Endodermal cell (in vitro differentiated cells): Measurements from ENCODE around the gene RBBP7. TPM values are rescaled to one million over a fixed set of nuclear protein-coding genes. Genes with fewer than 3 reads are reported as not detected.

ENCODE experiments used
- DNase-seq: peaks from one replicate; pipeline ENCODE4 v3.0.0-alpha.2; 2017
- H3K27ac ChIP-seq: 2 replicates; pipeline ENCODE4 v1.5.1; 2013; ENCODE audit warnings: mild to moderate bottlenecking, low read depth, low read length, moderate library complexity
- H3K27me3 ChIP-seq: 2 replicates; pipeline ENCODE4 v1.6.1; 2013; ENCODE audit warnings: mild to moderate bottlenecking, low read length, moderate library complexity; ENCODE audit not compliant: insufficient read depth, control insufficient read depth, poor library complexity, severe bottlenecking
- H3K36me3 ChIP-seq: 2 replicates; pipeline ENCODE4 v1.7.0; 2013; ENCODE audit warnings: mild to moderate bottlenecking, low read length, moderate library complexity; ENCODE audit not compliant: control insufficient read depth, insufficient read depth
- H3K4me1 ChIP-seq: one replicate; pipeline ENCODE4 v1.7.0; 2013; ENCODE audit warnings: low read length; ENCODE audit not compliant: control insufficient read depth, insufficient read depth
- H3K4me3 ChIP-seq: 2 replicates; pipeline ENCODE4 v1.5.1; 2013; ENCODE audit warnings: mild to moderate bottlenecking, low read length, moderate library complexity
- H3K9ac ChIP-seq: 2 replicates; pipeline ENCODE4 v1.6.1; 2013; ENCODE audit warnings: mild to moderate bottlenecking, low read length, moderate library complexity; ENCODE audit not compliant: poor library complexity, severe bottlenecking; ENCODE audit errors: extremely low read depth
- H3K9me3 ChIP-seq: 2 replicates; pipeline ENCODE4 v1.6.1; 2013; ENCODE audit warnings: mild to moderate bottlenecking, low read length, moderate library complexity; ENCODE audit not compliant: control insufficient read depth
- H3K27ac Mint-ChIP-seq: 2 replicates; pipeline ENCODE4 v1.8.0; 2020; ENCODE audit warnings: mixed read lengths
- H3K27me3 Mint-ChIP-seq: 2 replicates; pipeline ENCODE4 v1.8.0; 2021; ENCODE audit warnings: mild to moderate bottlenecking, mixed read lengths; ENCODE audit not compliant: insufficient read depth
- H3K36me3 Mint-ChIP-seq: 2 replicates; pipeline ENCODE4 v1.8.0; 2020; ENCODE audit warnings: low read depth, mixed read lengths
- H3K4me1 Mint-ChIP-seq: 2 replicates; pipeline ENCODE4 v1.8.0; 2020; ENCODE audit warnings: mixed read lengths
- H3K4me3 Mint-ChIP-seq: 2 replicates; pipeline ENCODE4 v1.8.0; 2020; ENCODE audit warnings: mild to moderate bottlenecking, moderate library complexity, mixed read lengths
- H3K9me3 Mint-ChIP-seq: 2 replicates; pipeline ENCODE4 v1.8.0; 2020; ENCODE audit warnings: mild to moderate bottlenecking, mixed read lengths
- WGBS, 2 experiments: methylation state at CpG; one replicate each; pipeline versions ENCODE4 v1.1.5 to v1.1.7; 2013; ENCODE audit warnings: missing lambda C conversion rate in 2 of 2, mixed read lengths in 1 of 2; ENCODE audit not compliant: insufficient coverage in 1 of 2, insufficient read length in 1 of 2; 5-methylcytosine and 5-hydroxymethylcytosine counted together
- total RNA-seq, 2 donors: library from RNA; stranded (reverse); fragmentation: NEBNext Ultra II Directional in 1 of 2; extraction: Animal tissue kit (Norgen Biotek cat#: 25700) in 1 of 2; gene quantifications; 2 replicates in 1 of 2; 3 replicates in 1 of 2; pipeline ENCODE4 v1.2.1, GENCODE V29; 2021
- TF ChIP-seq, protein P1 (sequence below): fragments of 200-600 bp; sonication (generic); conservative IDR thresholded peaks from 2 replicates; pipeline ENCODE4 v1.5.0; 2021; ENCODE audit warnings: antibody characterized with exemption, mild to moderate bottlenecking

Gene RBBP7
- total RNA-seq, 2 donors from 2014 or later = 135 to 239 TPM

DNA sequence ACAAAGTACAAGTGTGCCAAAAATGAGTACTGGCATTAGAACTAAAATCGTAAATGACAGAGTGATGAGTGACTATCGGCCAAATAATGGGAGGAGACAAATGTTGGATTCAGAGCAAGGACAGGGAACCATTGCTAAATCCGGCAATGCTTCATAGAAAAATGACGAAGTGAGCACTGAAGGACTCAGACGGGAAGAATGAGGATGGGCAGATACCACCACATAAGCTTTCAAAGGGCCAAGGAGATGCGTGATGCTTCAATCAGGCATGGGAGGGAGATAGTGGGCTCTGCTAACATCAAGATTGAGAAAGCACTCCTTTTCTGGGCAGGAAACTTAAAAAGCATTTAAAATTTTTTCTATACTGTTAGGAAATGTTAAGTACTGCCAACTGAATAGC, 21.6 kb downstream of the RBBP7 start:
- no peak overlapping the region for H3K4me3 ChIP-seq
- H3K9me3 ChIP-seq = no peaks in the 10 kb centered on the region
- no peak overlapping the region for H3K27ac Mint-ChIP-seq
- no peak for DNase-seq
- H3K9ac ChIP-seq = no peak overlapping the region
- H3K4me1 Mint-ChIP-seq = no peaks in the 10 kb centered on the region
- no peaks in the 10 kb centered on the region for H3K4me1 ChIP-seq
- H3K27ac ChIP-seq = no peak overlapping the region
- H3K36me3 Mint-ChIP-seq = peaks cover 81% of the 10 kb centered on the region
- TF ChIP-seq, protein P1, sequence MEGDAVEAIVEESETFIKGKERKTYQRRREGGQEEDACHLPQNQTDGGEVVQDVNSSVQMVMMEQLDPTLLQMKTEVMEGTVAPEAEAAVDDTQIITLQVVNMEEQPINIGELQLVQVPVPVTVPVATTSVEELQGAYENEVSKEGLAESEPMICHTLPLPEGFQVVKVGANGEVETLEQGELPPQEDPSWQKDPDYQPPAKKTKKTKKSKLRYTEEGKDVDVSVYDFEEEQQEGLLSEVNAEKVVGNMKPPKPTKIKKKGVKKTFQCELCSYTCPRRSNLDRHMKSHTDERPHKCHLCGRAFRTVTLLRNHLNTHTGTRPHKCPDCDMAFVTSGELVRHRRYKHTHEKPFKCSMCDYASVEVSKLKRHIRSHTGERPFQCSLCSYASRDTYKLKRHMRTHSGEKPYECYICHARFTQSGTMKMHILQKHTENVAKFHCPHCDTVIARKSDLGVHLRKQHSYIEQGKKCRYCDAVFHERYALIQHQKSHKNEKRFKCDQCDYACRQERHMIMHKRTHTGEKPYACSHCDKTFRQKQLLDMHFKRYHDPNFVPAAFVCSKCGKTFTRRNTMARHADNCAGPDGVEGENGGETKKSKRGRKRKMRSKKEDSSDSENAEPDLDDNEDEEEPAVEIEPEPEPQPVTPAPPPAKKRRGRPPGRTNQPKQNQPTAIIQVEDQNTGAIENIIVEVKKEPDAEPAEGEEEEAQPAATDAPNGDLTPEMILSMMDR = no peak
- H3K9me3 Mint-ChIP-seq = no peaks in the 10 kb centered on the region
- no peak overlapping the region for H3K4me3 Mint-ChIP-seq
- H3K36me3 ChIP-seq = peaks cover 79% of the 10 kb centered on the region
- no peaks in the 10 kb centered on the region for H3K27me3 Mint-ChIP-seq
- no peaks in the 10 kb centered on the region for H3K27me3 ChIP-seq
- WGBS, 2 experiments = 91 to 98% methylated on average over 4 to 6 of the region's 6 CpGs

DNA sequence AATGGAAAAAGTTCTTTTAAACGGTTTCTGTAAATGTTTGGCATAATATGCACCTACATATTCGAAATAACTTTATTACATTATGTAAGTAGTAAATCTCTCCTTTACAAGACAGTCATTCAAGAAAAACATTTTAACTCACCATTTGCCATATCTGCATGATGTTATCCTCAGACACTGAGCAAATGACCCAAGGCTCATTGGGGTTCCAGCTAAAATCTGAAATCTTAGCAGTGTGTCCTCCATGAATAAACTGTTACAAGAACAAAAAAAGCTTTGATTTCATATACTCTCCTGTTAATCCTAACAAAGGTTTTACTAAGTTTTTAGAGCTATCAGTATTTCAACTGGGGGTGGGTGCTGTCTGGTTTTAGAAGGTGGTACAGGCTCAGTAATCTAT, 24.5 kb downstream of the RBBP7 start:
- Mint-ChIP-seq H3K4me3 (no peak overlapping the region), H3K4me1 (no peaks in the 10 kb centered on the region), H3K9me3 (no peaks in the 10 kb centered on the region), H3K36me3 (peaks cover 83% of the 10 kb centered on the region), H3K27me3 (no peaks in the 10 kb centered on the region), H3K27ac (no peak overlapping the region)
- H3K4me1 ChIP-seq = no peaks in the 10 kb centered on the region
- TF ChIP-seq, protein P1 = no peak
- H3K4me3 ChIP-seq = no peak overlapping the region
- peaks cover 64% of the 10 kb centered on the region for H3K36me3 ChIP-seq
- DNase-seq = no peak
- H3K27me3 ChIP-seq = no peaks in the 10 kb centered on the region
- no CpG with 5 or more reads among the region's 2 CpGs for WGBS, 2 experiments
- no peak overlapping the region for H3K27ac ChIP-seq
- H3K9me3 ChIP-seq = no peaks in the 10 kb centered on the region
- no peak overlapping the region for H3K9ac ChIP-seq

DNA sequence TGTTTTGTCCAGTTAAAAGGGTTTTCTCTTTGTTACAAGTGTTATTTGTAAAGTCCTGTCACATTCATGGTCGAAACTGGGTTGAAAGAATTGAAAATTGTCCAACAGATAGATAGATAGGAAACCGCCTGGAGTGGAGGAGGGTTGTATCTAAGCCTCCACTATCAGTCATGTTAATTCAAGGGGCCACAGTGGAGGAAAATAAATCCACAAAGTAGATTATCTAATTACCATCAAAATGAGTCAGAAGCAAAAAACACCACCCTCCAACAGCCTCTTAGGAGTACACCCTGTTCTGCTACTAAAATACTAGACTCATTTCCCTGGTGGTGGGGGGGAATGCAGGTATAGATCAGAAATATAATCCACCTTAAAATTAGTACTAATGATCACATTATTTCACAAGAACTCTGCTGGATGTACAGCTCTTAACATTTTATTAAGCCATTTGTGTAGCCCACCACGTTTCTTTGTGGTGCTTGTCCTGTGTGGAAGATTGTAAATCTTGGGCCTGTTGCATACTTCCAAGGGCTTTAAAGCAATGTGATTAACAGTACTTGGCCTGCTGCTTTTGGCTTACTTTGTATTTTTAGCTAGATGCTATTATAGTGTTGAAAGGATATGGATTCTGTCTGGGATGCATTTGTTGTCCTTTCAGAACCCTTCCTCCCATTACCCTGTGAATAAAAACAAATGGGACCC, 26.8 kb downstream of the RBBP7 start:
- DNase-seq = no peak
- Histone ChIP-seq H3K9ac (no peak overlapping the region), H3K4me3 (no peak overlapping the region), H3K27me3 (no peaks in the 10 kb centered on the region), H3K27ac (no peak overlapping the region), H3K36me3 (peaks cover 50% of the 10 kb centered on the region), H3K9me3 (no peaks in the 10 kb centered on the region), H3K4me1 (peaks cover 5% of the 10 kb centered on the region)
- Mint-ChIP-seq H3K9me3 (no peaks in the 10 kb centered on the region), H3K27ac (peak overlapping the region; percentile 45), H3K4me3 (no peak overlapping the region), H3K27me3 (no peaks in the 10 kb centered on the region), H3K4me1 (peaks cover 17% of the 10 kb centered on the region), H3K36me3 (peaks cover 85% of the 10 kb centered on the region)
- 92% methylated on average over 2 of the region's 3 CpGs; no CpG with 5 or more reads in 1 of the 2 experiments for WGBS, 2 experiments
- TF ChIP-seq, protein P1 = no peak
